Measurements from ENCODE around the gene OSBPL3. TPM values are rescaled to one million over a fixed set of nuclear protein-coding genes. Genes with fewer than 3 reads are reported as not detected.

OSBPL3 gene
- total and polyA plus RNA-seq, 2 donors (not counting 1 experiment from before 2014, with no cell fraction given), result 13.5 to 67.6 TPM

DNA sequence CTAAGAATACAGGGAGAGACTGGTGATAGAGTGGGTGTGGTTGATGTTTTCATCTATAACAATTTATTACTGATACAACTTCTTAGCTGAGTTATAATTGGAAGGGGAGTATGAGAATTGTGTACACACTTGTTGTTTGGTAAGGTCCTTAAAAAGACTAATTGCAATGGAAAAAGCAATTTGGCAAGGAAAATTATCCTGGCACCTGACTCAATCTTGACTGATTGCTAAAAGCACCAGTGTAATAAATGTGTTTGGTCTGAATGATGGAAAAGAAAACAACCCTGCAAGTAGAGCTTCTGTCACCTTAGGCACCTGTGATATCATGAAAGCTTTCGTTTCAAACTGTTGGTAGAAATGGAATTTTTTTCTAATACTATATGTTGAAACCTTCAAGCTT, 216.0 kb downstream of the OSBPL3 start:
- ChIA-PET POLR2A (no interaction called here), CTCF (interaction anchor here (1.6 kb wide), 1 partner anchor 8 kb away, joined by 6 read pairs; no protein-coding TSS in a partner anchor)
- no peaks in the 10 kb centered on the region for H3K36me3 ChIP-seq (replicated peaks in 1 of 2; ENCODE audit: control extremely low read depth in 1 of 2, control insufficient read depth in 1 of 2, extremely low read depth in 1 of 2, insufficient read depth in 2 of 2, low read length in 1 of 2)
- no peak overlapping the region for H3K27ac ChIP-seq (ENCODE audit: low read length in 2 of 2)
- H3K4me1 ChIP-seq (ENCODE audit: control insufficient read depth in 2 of 2, insufficient read depth in 2 of 2, low read length in 2 of 2), result no peaks in the 10 kb centered on the region
- no peaks in the 10 kb centered on the region for H4K20me1 ChIP-seq (ENCODE audit: control insufficient read depth, insufficient read depth, low read length, poor library complexity, severe bottlenecking)
- no peak overlapping the region for H3K4me2 ChIP-seq (replicated peaks; ENCODE audit: low read depth, low read length, poor library complexity, severe bottlenecking)
- no peak overlapping the region for H2AFZ ChIP-seq (ENCODE audit: insufficient read depth, low read depth, low read length, poor library complexity, severe bottlenecking)
- H3K4me1 Mint-ChIP-seq, result peaks cover 3% of the 10 kb centered on the region
- H3K27ac Mint-ChIP-seq, result no peak overlapping the region
- H3K27me3 ChIP-seq (replicated peaks in 1 of 4; ENCODE audit: control extremely low read depth in 1 of 4, control insufficient read depth in 3 of 4, insufficient read depth in 4 of 4, low read length in 3 of 4), result peaks cover 0 to 29% (median 21%) of the 10 kb centered on the region in 4 experiments
- TF ChIP-seq, protein P1, sequence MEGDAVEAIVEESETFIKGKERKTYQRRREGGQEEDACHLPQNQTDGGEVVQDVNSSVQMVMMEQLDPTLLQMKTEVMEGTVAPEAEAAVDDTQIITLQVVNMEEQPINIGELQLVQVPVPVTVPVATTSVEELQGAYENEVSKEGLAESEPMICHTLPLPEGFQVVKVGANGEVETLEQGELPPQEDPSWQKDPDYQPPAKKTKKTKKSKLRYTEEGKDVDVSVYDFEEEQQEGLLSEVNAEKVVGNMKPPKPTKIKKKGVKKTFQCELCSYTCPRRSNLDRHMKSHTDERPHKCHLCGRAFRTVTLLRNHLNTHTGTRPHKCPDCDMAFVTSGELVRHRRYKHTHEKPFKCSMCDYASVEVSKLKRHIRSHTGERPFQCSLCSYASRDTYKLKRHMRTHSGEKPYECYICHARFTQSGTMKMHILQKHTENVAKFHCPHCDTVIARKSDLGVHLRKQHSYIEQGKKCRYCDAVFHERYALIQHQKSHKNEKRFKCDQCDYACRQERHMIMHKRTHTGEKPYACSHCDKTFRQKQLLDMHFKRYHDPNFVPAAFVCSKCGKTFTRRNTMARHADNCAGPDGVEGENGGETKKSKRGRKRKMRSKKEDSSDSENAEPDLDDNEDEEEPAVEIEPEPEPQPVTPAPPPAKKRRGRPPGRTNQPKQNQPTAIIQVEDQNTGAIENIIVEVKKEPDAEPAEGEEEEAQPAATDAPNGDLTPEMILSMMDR (IDR thresholded peaks at IDR 0.05), result no peak
- no peak for TF ChIP-seq EZH2 (IDR thresholded peaks at IDR 0.05; ENCODE audit: borderline replicate concordance, insufficient read depth, low read depth, low read length, poor library complexity, severe bottlenecking)
- H3K27me3 Mint-ChIP-seq, result peaks cover 60% of the 10 kb centered on the region
- H3K9ac ChIP-seq (ENCODE audit: low read length), result no peak overlapping the region
- no peaks in the 10 kb centered on the region for H3K9me3 Mint-ChIP-seq (ENCODE audit: insufficient read depth)
- no peak overlapping the region for H3K4me3 ChIP-seq (ENCODE audit: control extremely low read depth in 1 of 5, extremely low read depth in 1 of 5, insufficient read depth in 1 of 5, low read depth in 2 of 5, low read length in 4 of 5)
- no peak overlapping the region for H3K4me3 Mint-ChIP-seq
- no peak for ATAC-seq (ENCODE audit: low read depth)
- DNase-seq, result no peak
- no peaks in the 10 kb centered on the region for H3K79me2 ChIP-seq (ENCODE audit: control insufficient read depth, insufficient read depth, low read length)
- no CpG with 5 or more reads among the region's 1 CpG for WGBS (ENCODE audit: insufficient coverage)
- intact Hi-C loops (cut with micrococcal nuclease), result no loop called here
- H3K9me3 ChIP-seq (ENCODE audit: control extremely low read depth in 1 of 3, control insufficient read depth in 2 of 3, insufficient read depth in 1 of 3, low read length in 2 of 3), result no peaks in the 10 kb centered on the region

DNA sequence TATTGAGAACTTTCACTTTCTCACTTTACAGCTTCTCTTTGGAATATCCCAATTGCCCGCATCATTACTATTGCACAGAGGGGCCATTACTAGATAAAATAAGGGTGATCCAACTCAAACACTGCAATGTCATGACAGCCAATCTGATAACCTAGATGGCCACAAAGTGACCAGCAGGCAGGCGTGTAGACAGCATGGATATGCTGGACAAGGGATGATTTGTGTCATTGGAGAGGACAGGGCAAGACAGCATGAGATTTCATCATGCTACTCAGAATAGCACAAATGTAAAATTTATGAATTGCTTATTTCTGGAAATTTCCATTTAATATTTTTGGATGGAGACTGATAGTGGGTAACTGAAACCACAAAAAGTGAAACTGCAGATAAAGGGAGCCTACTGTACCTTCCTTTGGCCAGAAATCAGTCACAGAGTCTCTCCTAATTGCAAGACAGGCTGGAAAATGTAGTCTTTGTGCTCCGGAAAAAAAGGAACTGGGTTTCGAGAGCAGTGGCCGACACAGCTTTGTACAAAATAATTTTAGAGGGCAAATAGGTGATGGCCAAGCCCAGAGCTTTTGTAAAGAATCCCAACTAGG, 216.6 kb downstream of the OSBPL3 start:
- H2AFZ ChIP-seq (ENCODE audit: insufficient read depth, low read depth, low read length, poor library complexity, severe bottlenecking), result no peak overlapping the region
- CTCF ChIA-PET, result no interaction called here
- no peak for DNase-seq
- no peaks in the 10 kb centered on the region for H3K9me3 Mint-ChIP-seq (ENCODE audit: insufficient read depth)
- no peaks in the 10 kb centered on the region for H3K9me3 ChIP-seq (ENCODE audit: control extremely low read depth in 1 of 3, control insufficient read depth in 2 of 3, insufficient read depth in 1 of 3, low read length in 2 of 3)
- peaks cover 66% of the 10 kb centered on the region for H3K27me3 Mint-ChIP-seq
- no peak overlapping the region for H3K4me3 Mint-ChIP-seq
- intact Hi-C loops (cut with micrococcal nuclease), result no loop called here
- H3K79me2 ChIP-seq (ENCODE audit: control insufficient read depth, insufficient read depth, low read length), result no peaks in the 10 kb centered on the region
- ATAC-seq (ENCODE audit: low read depth), result no peak
- H3K27ac ChIP-seq (ENCODE audit: low read length in 2 of 2), result no peak overlapping the region
- peaks cover 3% of the 10 kb centered on the region for H3K4me1 Mint-ChIP-seq
- H3K4me2 ChIP-seq (replicated peaks; ENCODE audit: low read depth, low read length, poor library complexity, severe bottlenecking), result no peak overlapping the region
- H3K27me3 ChIP-seq (replicated peaks in 1 of 4; ENCODE audit: control extremely low read depth in 1 of 4, control insufficient read depth in 3 of 4, insufficient read depth in 4 of 4, low read length in 3 of 4), result peaks cover 0 to 33% (median 23%) of the 10 kb centered on the region in 4 experiments
- no peaks in the 10 kb centered on the region for H3K4me1 ChIP-seq (ENCODE audit: control insufficient read depth in 2 of 2, insufficient read depth in 2 of 2, low read length in 2 of 2)
- TF ChIP-seq EZH2 (IDR thresholded peaks at IDR 0.05; ENCODE audit: borderline replicate concordance, insufficient read depth, low read depth, low read length, poor library complexity, severe bottlenecking), result no peak
- TF ChIP-seq, protein P1 (IDR thresholded peaks at IDR 0.05), result no peak
- no peak overlapping the region for H3K9ac ChIP-seq (ENCODE audit: low read length)
- POLR2A ChIA-PET, result no interaction called here
- no peak overlapping the region for H3K27ac Mint-ChIP-seq
- H3K36me3 ChIP-seq (replicated peaks in 1 of 2; ENCODE audit: control extremely low read depth in 1 of 2, control insufficient read depth in 1 of 2, extremely low read depth in 1 of 2, insufficient read depth in 2 of 2, low read length in 1 of 2), result no peaks in the 10 kb centered on the region
- WGBS (ENCODE audit: insufficient coverage), result 48% methylated on average over 3 of the region's 5 CpGs
- H4K20me1 ChIP-seq (ENCODE audit: control insufficient read depth, insufficient read depth, low read length, poor library complexity, severe bottlenecking), result no peaks in the 10 kb centered on the region
- no peak overlapping the region for H3K4me3 ChIP-seq (ENCODE audit: control extremely low read depth in 1 of 5, extremely low read depth in 1 of 5, insufficient read depth in 1 of 5, low read depth in 2 of 5, low read length in 4 of 5)

Measured in B cell (primary cell).